Measurements from ENCODE around the gene YKT6.

GRCh38 chr7:44173911-44174693 is 26.7 kb upstream of the YKT6 start:
- TF ChIP-seq POLR2A (IDR thresholded peaks at IDR 0.05; ENCODE audit: low read depth, low read length) (no peak), TAF1 (IDR thresholded peaks at IDR 0.05; ENCODE audit: borderline replicate concordance, low read depth, low read length) (no peak)

All from GM12892 (cell line).